DMS 273 (cell line): ENCODE data around the gene DCAF17.
"Not testable (repeated sequence)": the region's sequence is repeated elsewhere in the genome, so short reads cannot be mapped to it uniquely, and the experiment has no call there.

Experiments
- DNase-seq: peaks from one replicate; lab custom pipeline; 2025; ENCODE audit not compliant: unreplicated experiment; lab: John Stamatoyannopoulos, UW

DCAF17 gene

DNA sequence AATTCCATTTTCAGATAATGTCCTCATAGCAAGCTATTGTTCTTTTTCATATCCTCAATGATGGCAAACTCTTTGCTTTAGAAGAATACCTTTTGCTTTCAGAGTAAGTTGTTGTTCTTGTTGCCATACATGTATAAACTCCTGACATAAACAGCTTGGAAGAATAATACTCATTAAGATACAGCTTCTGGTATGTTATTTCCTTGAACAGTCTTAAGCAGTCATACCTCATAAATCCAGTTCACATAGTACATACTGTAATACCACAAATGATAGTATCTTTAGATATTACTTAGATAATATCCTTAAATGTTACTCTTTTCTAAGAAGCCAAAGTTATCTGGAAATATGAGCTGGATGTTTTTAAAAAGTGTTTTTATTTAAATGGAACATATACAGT is 23.4 kb upstream of the DCAF17 start:
- no peak for DNase-seq

DNA sequence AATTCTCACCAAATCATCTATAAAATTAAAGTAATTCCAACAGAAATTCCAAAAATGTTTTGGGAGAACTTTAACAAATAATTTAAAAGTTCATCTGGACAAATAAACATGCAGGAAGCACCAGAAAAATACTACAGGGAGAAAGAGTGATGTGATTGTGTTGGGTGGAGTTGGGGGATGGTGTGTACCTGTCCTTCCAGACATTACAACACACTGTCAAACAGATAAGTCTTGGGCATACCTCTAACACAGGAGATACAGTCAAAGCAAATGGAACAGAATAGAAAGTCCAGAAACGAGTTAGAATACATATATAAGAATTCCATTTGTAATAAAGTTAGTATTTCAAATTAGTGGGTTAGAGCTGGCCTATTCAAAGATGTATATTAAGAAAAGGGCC is 22.8 kb upstream of the DCAF17 start:
- no peak for DNase-seq

DNA sequence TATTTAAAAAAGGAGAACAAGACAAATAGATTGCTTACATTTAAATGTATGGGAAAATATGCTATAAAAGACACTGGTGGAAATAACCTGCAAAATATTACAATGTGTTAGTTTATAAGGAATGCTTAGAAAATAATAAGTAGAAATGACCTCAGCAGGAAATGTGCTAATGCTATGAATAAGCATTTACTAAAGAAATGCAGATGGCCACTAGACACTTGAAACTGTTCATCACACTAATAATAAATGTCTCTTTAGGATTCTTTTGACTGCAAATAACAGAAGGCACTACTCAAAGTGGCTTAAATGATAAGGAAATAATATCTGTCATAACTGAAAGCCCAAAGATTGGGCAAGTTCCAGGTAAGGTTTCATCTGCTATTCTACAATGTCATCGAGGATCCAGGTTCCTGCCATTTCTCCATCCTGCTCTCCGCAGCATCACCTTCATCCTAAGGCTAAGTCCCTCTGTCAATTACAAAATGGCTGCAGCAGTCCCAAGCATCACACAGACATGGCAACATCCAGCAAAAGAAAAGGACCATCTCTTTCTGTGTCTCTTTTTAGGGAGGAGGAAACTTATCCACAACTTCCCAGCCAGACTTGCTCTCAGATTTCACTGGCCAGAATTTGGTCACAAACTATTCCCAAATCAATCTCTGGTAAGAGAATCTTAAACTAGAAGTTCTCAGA is 22.1 kb upstream of the DCAF17 start:
- no peak for DNase-seq

DNA sequence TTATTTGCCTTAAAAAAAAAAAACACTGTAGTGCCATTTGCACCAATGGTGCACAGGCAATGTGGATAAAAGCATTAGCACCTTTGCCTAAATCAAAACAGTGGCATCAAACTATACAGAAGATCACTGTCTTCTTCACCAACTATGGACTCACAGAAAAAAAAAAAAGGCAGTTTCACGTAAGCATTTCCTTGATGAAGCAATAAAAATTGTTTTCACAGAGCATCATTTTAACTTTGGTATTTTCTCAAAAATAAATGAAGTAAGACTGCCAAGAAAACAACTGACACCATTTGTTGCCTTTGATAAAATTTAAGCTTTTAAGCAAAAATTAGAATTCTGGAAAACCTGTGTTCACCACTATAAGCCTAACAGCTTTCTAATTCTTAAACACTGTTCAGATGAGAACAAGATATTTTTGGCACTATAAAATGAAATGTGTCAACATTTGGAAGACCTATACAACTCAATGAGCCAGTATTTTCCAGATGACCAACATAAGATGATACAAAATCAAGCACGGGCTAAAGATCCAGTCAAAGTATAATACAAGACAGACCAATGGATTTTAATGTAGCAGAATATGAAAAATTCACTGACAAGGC is 21.4 kb upstream of the DCAF17 start:
- no peak for DNase-seq

DNA sequence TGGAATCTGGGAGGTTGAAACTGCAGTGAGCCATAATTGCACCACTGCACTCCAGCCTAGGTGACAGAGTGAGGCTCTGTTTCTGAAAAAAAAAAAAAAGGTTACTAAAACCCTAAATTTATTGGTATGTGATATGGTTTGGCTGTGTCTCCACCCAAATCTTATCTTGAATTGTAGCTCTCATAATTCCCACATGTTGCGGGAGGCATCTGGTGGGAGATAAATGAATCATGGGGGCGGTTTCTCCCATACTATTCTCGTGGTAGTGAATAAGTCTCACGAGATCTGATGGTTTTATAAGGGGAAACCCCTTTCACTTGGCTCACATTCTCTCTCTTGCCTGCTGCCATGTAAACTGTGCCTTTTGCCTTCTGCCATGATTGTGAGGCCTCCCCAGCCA is 19.4 kb upstream of the DCAF17 start:
- not testable (repeated sequence) for DNase-seq

DNA sequence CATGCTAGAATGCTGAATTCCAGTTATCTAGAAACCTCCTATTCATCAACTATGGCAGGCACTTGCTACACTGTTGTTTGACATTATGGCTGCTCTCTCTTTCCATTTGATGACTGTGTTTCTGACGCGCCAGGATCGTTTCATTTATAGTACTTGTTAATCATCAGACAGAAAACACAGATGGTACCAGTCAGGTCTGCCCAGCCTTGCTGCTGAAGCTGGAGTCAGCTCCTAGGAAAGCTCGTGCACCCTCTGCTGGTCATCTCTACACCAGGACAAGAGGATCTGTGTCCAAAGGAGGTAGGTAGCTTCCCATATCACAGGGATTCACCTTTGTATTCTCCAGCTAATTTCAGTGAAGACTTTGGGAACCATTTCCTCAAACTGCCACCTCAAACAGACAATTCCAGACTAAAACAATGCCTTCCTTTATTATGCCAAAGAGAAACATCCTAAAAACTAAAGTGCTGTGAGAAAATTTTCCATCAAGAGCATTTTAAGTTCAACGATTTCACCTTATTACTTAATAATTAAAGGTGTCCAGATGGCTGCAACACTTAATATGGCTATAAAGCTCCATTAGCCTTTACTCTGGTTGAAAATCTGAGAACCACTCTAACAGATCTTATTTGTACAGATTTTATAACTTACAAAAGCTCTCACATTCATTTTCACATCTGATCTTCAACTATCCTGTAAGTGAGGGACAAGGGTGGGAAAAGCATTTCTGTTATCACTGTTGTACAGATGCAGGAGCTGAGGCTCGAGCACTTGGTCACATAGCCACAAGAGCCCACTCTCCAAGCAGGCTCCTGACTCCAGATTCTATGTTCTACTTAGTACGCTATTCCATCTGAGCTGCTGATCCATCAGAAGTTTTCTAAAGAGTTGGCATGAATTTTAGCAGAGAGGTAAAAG is 17.8 kb upstream of the DCAF17 start:
- peak; percentile 97 for DNase-seq

DNA sequence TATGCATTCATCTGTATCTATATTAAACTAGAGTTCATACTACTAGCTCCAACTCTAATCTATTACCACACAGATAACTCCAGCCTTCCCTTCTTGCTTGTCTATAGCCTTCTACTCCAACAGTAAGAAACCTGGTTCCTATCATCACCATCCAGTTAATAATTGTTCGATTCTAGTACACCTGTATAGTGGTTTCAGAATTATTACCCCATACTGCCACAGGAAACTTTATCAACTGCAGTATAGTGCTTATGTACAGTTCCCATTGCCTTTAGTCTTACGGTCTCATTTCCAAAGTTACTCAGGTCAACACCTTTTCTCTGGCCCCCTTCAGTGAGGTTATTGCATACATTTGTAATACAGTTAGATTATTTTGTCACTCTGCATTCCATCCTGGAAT is 14.7 kb upstream of the DCAF17 start:
- DNase-seq: no peak

DNA sequence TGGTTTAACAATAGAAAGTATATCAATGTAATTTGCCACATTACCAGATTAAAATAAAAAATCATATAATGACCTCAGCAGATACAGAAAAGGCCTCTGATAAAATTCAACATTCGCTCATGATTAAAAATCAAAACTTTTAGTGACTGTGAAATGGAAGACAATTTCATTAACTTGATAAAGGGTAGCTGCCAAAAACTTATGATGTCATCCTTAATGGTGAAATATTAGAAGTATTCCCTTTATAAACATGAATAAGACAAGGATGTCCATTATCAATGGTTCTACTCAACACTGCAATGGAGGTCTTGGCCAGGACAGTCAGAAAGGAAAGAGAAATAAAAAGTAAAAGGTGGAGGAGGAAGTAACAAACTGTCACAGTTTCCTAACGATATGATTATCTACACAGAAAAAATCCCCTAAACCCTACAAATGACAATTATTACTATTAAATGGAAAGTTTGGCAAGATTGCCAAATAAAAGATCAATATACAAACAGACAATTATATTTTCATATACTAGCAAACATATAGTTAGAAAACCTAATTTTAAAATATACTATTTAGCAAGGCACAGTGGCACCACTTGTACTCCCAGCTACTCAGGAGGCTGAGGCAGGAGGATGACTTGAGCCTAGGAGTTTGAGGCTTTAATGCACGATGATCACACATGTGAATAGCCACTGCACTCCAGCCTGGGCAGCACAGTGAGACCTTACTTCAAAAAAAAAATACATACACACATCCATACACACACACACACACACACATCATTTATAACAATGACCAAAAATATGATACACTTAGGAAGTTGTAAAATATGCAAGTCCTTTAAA is 13.1 kb upstream of the DCAF17 start:
- no peak for DNase-seq

DNA sequence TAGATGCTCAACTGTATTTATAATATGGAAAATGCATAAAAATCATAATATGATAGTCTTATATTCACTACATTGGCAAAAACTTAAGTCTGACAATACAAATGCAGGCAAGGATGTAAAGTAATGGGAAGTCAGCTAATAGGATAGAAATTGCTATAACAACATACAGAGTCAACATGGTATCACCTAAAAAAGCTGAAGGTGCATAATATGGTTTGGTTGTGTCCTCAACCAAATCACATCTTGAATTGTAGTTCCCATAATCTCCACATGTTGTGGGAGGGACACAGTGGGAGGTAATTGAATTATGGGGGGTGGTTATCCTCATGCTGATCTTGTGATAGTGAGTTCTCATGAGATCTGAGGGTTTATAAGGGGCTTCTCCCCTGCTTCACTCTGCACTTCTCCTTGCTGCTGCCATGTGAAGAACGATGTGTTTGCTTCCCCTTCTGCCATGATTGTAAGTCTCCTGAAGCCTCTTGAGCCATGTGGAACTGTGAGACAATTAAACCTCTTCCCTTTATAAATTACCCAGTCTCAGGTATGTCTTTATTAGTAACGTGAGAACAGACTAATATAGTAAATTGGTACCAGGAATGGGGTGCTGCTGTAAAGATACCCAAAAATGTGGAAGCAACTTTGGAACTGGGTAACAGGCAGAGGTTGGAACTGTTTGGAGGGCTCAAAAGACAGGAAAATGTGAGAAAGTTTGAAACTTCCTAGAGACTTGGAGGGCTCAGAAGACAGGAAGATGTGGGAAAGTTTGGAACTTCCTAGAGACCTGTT is 11.1 kb upstream of the DCAF17 start:
- not testable (repeated sequence) for DNase-seq

DNA sequence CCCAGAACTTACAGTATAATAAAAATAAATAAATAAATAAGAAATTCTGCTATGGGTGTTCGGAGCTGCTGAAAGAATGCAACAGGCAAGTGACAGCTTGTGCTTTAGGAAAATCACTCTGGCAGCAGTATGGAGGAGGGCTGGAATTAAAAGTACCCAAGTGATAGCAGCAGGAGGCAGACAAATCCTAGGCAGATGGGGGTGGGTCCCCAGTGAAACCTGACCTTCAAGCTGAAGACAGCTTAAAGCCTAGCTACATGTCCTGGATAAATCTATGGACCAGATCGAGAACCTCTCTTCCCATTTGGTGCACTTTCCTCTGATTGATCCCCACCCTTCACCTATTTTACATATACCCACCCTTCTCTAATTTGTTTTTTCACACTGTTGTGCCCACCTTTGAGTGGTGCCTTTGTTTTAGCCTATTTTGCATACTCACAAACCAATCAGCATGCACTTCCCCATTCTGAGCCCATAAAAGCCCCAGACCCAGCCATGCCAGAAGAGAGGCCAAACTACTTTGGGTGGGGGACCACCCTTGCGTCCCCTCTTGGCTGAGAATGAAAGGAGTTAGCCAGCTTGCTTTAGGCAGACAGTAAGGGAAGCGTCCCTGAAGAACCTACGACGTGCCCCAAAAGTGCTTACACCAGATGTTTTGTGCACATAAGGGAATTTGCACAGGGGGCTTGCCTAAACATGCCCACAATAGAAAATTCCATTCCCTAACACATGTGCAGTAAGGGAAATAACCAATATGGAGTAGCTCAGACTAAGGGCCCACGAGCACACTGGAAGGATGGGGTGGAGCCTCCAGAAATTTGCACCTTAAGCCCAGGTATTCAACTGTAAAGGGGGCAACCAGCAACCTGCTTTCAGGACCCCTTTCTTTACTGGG is 3.3 kb upstream of the DCAF17 start:
- DNase-seq: peak; percentile 86

DNA sequence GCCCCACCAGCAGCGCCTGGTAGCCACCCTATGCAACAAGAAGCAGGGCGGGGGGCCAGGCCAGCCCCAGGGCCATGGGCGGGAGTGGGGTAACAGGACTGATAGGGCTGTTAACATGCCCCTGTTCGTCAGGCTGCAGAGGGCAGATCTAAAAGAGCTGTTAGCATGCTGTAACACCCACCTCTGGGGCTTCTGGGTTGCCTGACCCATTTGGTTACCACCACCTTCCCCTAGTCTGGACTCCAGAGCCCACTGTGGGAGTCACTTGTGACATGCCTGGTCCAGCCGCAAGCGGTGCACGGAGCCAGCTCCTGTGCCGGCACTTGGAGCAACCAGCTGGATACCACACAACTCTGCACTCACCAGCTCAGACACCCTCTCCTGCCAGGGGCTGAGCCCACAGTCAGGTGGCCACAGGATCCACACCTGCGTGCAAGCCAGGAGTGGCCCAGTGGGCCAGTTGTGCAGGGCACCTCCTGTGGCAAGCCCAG is 2.3 kb upstream of the DCAF17 start:
- DNase-seq: peak; percentile 30

DNA sequence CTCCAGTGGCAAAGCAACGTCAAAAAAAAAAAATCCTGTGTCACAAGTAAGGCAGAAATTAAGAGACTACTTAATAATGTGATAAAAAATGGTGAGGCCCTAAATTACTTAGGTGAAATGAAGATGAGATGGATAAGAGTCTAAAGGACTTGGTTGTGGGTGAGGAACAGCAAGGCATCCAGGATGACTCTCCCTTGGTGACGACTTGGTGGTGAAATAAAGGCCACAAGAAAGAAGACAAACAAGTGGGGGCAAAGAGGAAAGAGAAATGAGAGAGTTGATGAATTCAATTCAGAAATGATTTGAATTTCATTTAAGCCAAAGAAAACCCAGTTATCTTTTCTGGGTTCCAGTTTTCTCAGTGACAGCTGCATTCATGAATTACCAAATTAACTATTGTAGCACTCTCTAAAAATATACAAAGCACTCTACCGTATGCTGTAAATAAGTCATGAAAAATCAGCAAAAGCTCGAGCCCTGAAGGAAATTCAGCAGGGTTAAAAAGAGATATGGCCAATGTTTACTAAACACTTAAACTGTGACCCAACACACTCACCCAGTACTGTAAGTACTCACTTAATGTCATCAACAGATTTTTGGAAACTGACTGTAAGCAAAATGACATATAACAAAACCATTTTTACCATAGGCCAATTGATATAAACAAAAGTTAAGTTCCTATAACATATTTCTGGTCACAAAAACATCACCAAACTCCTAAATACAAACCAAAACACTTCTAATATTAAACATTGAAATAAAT is 1.6 kb upstream of the DCAF17 start:
- peak; percentile 19 for DNase-seq

DNA sequence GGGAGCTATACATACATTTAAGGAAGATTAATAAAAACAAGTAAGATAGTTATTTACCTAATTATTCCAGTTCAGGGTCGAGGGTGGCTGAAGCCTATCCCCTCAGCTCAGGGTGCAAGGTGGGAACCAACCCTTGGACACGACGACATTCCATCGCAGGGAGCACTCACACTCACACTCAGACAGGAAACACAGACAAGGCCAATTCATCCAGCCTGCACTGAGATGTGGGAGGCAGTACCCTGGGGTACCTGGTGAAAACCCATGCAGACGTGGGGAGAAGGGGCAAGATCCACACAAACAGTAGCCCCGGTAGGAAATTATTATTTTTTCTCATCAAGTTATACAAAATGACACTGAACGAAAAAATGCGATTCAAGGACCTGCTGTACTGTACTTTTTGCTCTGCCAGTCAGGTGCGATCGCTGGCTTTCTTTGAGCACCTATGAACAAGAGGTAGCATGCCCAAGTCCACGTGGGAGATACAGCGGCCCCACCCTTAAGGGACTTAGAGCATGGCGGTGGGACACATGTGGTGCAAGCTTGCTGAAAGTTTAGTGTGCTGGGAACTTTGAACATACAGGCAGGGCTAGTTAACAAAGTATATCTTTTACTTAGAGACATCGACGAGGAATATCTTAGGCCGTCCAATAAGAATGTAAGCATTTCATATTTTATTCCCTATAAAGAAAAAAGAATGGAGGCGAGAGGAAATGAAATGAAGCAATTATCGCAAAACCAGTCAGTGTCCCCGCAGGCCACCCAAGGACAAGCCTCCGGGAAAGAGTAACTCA is 860 bp upstream of the DCAF17 start:
- peak; percentile 84 for DNase-seq

DNA sequence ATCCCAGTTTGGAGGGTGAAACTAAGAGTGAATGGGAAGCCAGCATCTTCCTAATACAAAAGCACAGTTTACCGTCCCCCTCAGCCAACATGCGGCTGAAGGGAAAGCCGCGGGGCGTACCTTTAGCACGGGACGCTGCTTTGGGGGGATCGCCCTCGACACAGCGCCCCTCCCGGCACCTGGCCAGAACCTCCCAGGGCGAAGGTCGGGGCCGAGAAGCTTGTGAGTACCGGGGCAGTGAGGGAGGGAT is 338 bp upstream of the DCAF17 start, which contains the start of gene METTL8:
Gene METTL8 (minus strand): TSS at position 228 of the 250 bp plus-strand sequence. CDS start 41,805 bp downstream, outside the sequence.
- DNase-seq: no peak

DNA sequence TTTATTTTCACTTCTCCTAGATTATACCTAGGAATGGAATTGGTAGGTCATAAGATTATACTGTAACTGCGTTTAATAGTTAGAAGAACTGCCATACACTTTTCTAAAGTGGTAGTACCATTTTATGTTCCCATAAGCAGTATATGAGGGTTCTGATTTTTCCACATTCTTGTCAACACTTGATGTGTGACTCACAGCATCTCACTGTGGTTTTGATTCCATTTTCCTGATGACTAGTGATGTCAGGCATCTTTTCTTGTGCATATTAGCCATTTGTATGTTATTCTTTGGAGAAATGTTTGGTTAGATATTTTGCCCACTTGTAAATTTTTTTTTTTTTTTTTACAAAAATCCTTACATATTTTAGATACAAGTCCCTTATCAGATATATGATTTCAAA is 2.3 kb downstream of the DCAF17 start:
- DNase-seq: no peak

DNA sequence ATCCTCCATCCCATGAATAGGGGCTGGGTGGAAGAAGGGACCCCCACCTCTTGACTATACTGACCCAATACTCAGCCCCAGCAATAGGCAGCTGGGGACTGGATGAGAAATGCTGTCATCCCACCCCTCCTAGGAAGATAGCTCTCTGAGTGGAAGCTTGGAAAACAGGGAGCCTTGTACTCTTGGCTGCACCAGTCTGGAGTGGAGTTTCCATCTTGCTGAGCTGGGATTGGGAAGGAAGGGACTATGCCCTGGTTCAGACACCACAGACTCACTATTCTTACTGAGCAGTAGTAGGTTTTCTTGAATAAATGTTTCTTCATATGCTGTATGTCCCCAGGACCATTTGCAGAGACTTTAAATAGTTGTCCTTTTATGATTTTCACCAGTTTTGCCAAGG is 7.4 kb downstream of the DCAF17 start:
- no peak for DNase-seq

DNA sequence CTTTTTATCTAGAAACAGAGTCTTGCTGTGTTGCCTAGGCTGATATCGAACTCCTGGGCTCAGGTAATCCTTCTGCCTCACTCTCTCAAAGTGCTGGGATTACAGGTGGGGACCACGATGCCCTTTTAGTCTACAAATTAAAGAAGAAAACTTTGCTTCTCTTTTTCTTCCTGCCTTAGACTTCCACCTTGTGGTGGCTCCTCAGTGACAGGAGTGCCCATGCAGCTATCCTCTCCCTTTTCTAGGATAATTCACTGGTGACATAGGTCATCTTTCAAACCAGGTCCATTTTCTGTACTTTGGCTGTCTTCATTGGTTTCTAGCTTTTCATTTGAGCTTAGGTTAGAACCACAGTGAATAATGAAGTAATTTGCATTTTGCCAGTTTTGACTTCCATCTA is 13.6 kb downstream of the DCAF17 start:
- no peak for DNase-seq

DNA sequence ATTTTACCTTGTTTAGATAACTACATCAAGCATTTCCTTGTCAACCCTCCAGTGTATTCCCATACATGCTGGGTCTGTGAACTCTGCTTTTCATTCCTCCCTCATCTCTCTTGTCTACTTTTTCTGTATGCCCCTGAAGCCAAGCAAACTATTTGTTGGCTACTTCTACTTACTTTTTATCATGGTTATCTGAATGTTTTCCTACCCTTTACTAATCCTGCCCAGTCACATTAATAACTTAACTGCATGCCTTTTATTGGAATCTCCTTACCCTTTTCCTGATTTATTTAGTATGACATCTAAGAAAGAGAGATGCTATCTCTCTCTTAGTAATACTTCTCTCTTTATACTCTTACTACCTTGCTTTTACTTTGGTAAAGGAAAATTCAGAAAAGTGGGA is 17.0 kb downstream of the DCAF17 start:
- no peak for DNase-seq
